GM12878 (cell line): ENCODE data around the gene PLXNA4. TPM values are rescaled to one million over a fixed set of nuclear protein-coding genes. Genes with fewer than 3 reads are reported as not detected.

Source experiments
- ATAC-seq: fragments of 200-7000 bp; cut with Tn5 transposase; 3 replicates; pipeline ENCODE4 v1.9.1; 2020; ENCODE audit warnings: mild to moderate bottlenecking, moderate library complexity
- Bru-seq: library from RNA; stranded (reverse); fragments of 400-500 nt; gene quantifications from one replicate; lab custom pipeline; 2021; lab: Mats Ljungman, UMichigan
- BruChase-seq, 2 experiments: library from RNA; stranded (reverse); fragments of 400-500 nt; gene quantifications; one replicate each; lab custom pipeline; 2021; lab: Mats Ljungman, UMichigan
- BruUV-seq: library from RNA; stranded (reverse); fragments of 400-500 nt; replicated peaks from 2 replicates; lab custom pipeline; 2021; lab: Mats Ljungman, UMichigan
- CTCF ChIA-PET: fragments of 300-600 bp; sonication (Branson Sonifier 250); formaldehyde crosslinking; extraction: SDS; loops from one replicate; lab custom pipeline; 2021; ENCODE audit warnings: inconsistent platforms; lab: Yijun Ruan, JAX
- POLR2A ChIA-PET: fragments of 350-600 bp; formaldehyde crosslinking; extraction: SDS; loops from one replicate; lab custom pipeline; 2021; ENCODE audit warnings: inconsistent platforms; lab: Charles Lee
- RAD21 ChIA-PET: fragments of 300-600 bp; sonication (Branson Sonifier 250); formaldehyde crosslinking; loops from one replicate; lab custom pipeline; 2023; ENCODE audit warnings: antibody characterized with exemption; ENCODE audit not compliant: unreplicated experiment; lab: Charles Lee
- SMC1A ChIA-PET: fragments of 300-600 bp; sonication (Branson Sonifier 250); formaldehyde crosslinking; loops from one replicate; lab custom pipeline; 2023; ENCODE audit not compliant: unreplicated experiment, uncharacterized antibody; lab: Charles Lee
- DNase-seq: peaks from one replicate; pipeline ENCODE4 v3.0.0-alpha.2; 2011; ENCODE audit warnings: low read depth, low spot score
- FAIRE-seq: peaks from 3 replicates; lab custom pipeline; 2011; peaks lifted over from hg19 to GRCh38; lab: Jason Lieb, UNC
- H2AFZ ChIP-seq: 2 replicates; pipeline ENCODE4 v1.6.0; 2011; ENCODE audit warnings: low read depth, low read length, control low read depth; ENCODE audit not compliant: control insufficient read depth
- H3K27ac ChIP-seq: 2 replicates; pipeline ENCODE4 v1.5.1; 2011; ENCODE audit warnings: control low read depth; ENCODE audit not compliant: control insufficient read depth, insufficient read depth
- H3K27me3 ChIP-seq, 2 experiments: replicated peaks in 1 of 2; 2 replicates each; pipeline versions ENCODE4 v1.6.0 to v1.6.1; 2011; ENCODE audit warnings: low read length in 1 of 2; ENCODE audit not compliant: control insufficient read depth in 2 of 2, insufficient read depth in 2 of 2
- H3K36me3 ChIP-seq, 2 experiments: 2 replicates each; pipeline ENCODE4 v1.5.1; 2011; ENCODE audit warnings: low read length in 1 of 2; ENCODE audit not compliant: control insufficient read depth in 2 of 2, insufficient read depth in 2 of 2
- H3K4me1 ChIP-seq: 2 replicates; pipeline ENCODE4 v1.6.1; 2011; ENCODE audit warnings: mild to moderate bottlenecking, low read length, moderate library complexity, mixed read lengths; ENCODE audit not compliant: control insufficient read depth, insufficient read depth
- H3K4me2 ChIP-seq: 2 replicates; pipeline ENCODE4 v1.6.0; 2011; ENCODE audit warnings: control low read depth; ENCODE audit not compliant: control insufficient read depth, insufficient read depth
- H3K4me3 ChIP-seq: fragments of 200-600 bp; sonication (generic); 2 replicates; pipeline ENCODE4 v1.5.1; 2016
- H3K79me2 ChIP-seq: 2 replicates; pipeline ENCODE4 v1.6.0; 2011; ENCODE audit warnings: low read length; ENCODE audit not compliant: control insufficient read depth, insufficient read depth
- H3K9ac ChIP-seq: 2 replicates; pipeline ENCODE4 v1.8.0; 2011; ENCODE audit warnings: low read length, control low read depth, mixed read lengths; ENCODE audit not compliant: control insufficient read depth, insufficient read depth
- H3K9me3 ChIP-seq: replicated peaks from 3 replicates; pipeline ENCODE4 v1.5.1; 2011; ENCODE audit warnings: mild to moderate bottlenecking, low read length; ENCODE audit not compliant: control insufficient read depth, insufficient read depth
- H4K20me1 ChIP-seq: 2 replicates; pipeline ENCODE4 v1.6.0; 2011; ENCODE audit not compliant: control insufficient read depth, insufficient read depth
- FOS ChIP-seq: IDR thresholded peaks from 3 replicates; pipeline ENCODE4 v1.6.1; 2011; ENCODE audit warnings: borderline replicate concordance; ENCODE audit not compliant: insufficient read length; ENCODE audit errors: extremely low read depth
- NFIC ChIP-seq: IDR thresholded peaks from 2 replicates; pipeline ENCODE4 v1.6.1; 2012; ENCODE audit warnings: low read depth, mild to moderate bottlenecking, inconsistent platforms, low read length, moderate library complexity
- SUZ12 ChIP-seq: fragments of 200-600 bp; sonication (generic); IDR thresholded peaks from one replicate; pipeline ENCODE4 v1.6.1; 2018; ENCODE audit warnings: antibody characterized with exemption, mild to moderate bottlenecking; ENCODE audit not compliant: unreplicated experiment
- WGBS: methylation state at CpG from one replicate; pipeline ENCODE4 v1.1.6; 2016; ENCODE audit warnings: low lambda C conversion rate; ENCODE audit not compliant: insufficient replicate concordance, insufficient coverage; ENCODE audit errors: missing lambda C conversion rate; 5-methylcytosine and 5-hydroxymethylcytosine counted together
- in situ Hi-C: fragments of 300-500 bp; cut with MboI; formaldehyde crosslinking; loops from 9 replicates; pipeline ENCODE4 v1.14.3; 2018; ENCODE audit warnings: mixed read lengths
- intact Hi-C: fragments of 100-400 bp; cut with micrococcal nuclease; formaldehyde crosslinking; loops from one replicate; pipeline ENCODE4 v1.14.2; 2022; ENCODE audit not compliant: unreplicated experiment
- long read RNA-seq, 2 experiments: library from polyadenylated mRNA; unstranded; transcript quantifications; one replicate each; pipeline ENCODE4 v2.0.0, GENCODE V29; 2019 to 2020
- polyA minus RNA-seq, 3 experiments: library from RNA; depleted of rRNA, polyadenylated mRNA; stranded (reverse); fragments of >200 nt; gene quantifications; 2 replicates each; pipeline ENCODE4 v1.2.3, GENCODE V29; 2011
- polyA plus RNA-seq, 11 experiments: library from polyadenylated mRNA; depleted of rRNA in 4 of 11; unstranded in 6 of 11; stranded (reverse) in 5 of 11; fragments of >200 nt; fragmentation: Nextera tagmentation in 4 of 11; fragmentation: Illumina TruSeq in 1 of 11; extraction: Ambion mirVana in 4 of 11; extraction: Trizol in 1 of 11; gene quantifications; 1 replicate in 1 of 11; 2 replicates in 10 of 11; pipeline versions ENCODE4 v1.2.1 to v1.2.3, GENCODE V29; 2011 to 2016; ENCODE audit warnings: inconsistent platforms in 2 of 11, missing spikeins in 2 of 11, low read depth in 1 of 11
- total RNA-seq, 4 experiments: library from RNA; depleted of rRNA in 3 of 4; stranded (reverse); fragments of >200 nt in 3 of 4; fragmentation: Illumina TruSeq in 1 of 4; extraction: Trizol in 1 of 4; gene quantifications; 2 replicates each; pipeline versions ENCODE4 v1.2.1 to v1.2.3, GENCODE V29; 2013 to 2021
- TF ChIP-seq, protein P1 (sequence below): IDR thresholded peaks from 2 replicates; pipeline ENCODE4 v1.6.1; 2011; ENCODE audit warnings: low read depth, mild to moderate bottlenecking, low read length, moderate library complexity, borderline replicate concordance; ENCODE audit errors: extremely low read depth

The PLXNA4 gene, protein sequence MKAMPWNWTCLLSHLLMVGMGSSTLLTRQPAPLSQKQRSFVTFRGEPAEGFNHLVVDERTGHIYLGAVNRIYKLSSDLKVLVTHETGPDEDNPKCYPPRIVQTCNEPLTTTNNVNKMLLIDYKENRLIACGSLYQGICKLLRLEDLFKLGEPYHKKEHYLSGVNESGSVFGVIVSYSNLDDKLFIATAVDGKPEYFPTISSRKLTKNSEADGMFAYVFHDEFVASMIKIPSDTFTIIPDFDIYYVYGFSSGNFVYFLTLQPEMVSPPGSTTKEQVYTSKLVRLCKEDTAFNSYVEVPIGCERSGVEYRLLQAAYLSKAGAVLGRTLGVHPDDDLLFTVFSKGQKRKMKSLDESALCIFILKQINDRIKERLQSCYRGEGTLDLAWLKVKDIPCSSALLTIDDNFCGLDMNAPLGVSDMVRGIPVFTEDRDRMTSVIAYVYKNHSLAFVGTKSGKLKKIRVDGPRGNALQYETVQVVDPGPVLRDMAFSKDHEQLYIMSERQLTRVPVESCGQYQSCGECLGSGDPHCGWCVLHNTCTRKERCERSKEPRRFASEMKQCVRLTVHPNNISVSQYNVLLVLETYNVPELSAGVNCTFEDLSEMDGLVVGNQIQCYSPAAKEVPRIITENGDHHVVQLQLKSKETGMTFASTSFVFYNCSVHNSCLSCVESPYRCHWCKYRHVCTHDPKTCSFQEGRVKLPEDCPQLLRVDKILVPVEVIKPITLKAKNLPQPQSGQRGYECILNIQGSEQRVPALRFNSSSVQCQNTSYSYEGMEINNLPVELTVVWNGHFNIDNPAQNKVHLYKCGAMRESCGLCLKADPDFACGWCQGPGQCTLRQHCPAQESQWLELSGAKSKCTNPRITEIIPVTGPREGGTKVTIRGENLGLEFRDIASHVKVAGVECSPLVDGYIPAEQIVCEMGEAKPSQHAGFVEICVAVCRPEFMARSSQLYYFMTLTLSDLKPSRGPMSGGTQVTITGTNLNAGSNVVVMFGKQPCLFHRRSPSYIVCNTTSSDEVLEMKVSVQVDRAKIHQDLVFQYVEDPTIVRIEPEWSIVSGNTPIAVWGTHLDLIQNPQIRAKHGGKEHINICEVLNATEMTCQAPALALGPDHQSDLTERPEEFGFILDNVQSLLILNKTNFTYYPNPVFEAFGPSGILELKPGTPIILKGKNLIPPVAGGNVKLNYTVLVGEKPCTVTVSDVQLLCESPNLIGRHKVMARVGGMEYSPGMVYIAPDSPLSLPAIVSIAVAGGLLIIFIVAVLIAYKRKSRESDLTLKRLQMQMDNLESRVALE (N-terminal part only)
- 0.10 TPM in 2 replicates for total RNA-seq (2013; cell fraction: nucleolus; rRNA removed)
- not detected in 2 replicates for total RNA-seq (2014; rRNA removed)
- total RNA-seq (2014; rRNA removed; fragmentation: Illumina TruSeq; extraction: Trizol), result not detected in 2 replicates
- total RNA-seq (2021), result 0.03 TPM in 1 of 2 replicates, not detected in the other
- polyA plus RNA-seq (2011; ENCODE audit: low read depth), result not detected
- not detected in 2 replicates for polyA plus RNA-seq (2011; rRNA removed)
- 0.03 TPM in 1 of 2 replicates, not detected in the other for polyA plus RNA-seq (2011; cell fraction: cytosol; rRNA removed)
- 0.01 TPM in 2 replicates for polyA plus RNA-seq (2011; cell fraction: nucleus; rRNA removed)
- not detected in 2 replicates for polyA plus RNA-seq (2012)
- polyA plus RNA-seq (2014; fragmentation: Illumina TruSeq; extraction: Trizol), result 0.02 TPM in 1 of 2 replicates, not detected in the other
- not detected for polyA plus RNA-seq (2014; fragmentation: Nextera tagmentation; extraction: Ambion mirVana)
- polyA plus RNA-seq (2014; rRNA removed), result not detected in 2 replicates
- not detected for polyA plus RNA-seq (2016; fragmentation: Nextera tagmentation; extraction: Ambion mirVana)
- not detected in 2 replicates for polyA minus RNA-seq (2011; rRNA and poly(A)+ RNA removed)
- polyA minus RNA-seq (2011; cell fraction: cytosol; rRNA and poly(A)+ RNA removed), result not detected in 2 replicates
- polyA minus RNA-seq (2011; cell fraction: nucleus; rRNA and poly(A)+ RNA removed), result not detected in 2 replicates
- Bru-seq, nascent RNA, result percentile 4 among the genes with signal in this experiment
- percentile 4 among the genes with signal in this experiment for BruChase-seq, experiment 1, labeled RNA remaining after a 6-hour chase
- percentile 4 among the genes with signal in this experiment for BruChase-seq, experiment 2, labeled RNA remaining after a 2-hour chase
- long read RNA-seq, experiment 1, result 0 reads
- long read RNA-seq, experiment 2, partial matches to known transcripts, result 0 of 2 reads
- long read RNA-seq, experiment 2, other reads (novel, unspliced or antisense), result 2 of 2 reads

DNA sequence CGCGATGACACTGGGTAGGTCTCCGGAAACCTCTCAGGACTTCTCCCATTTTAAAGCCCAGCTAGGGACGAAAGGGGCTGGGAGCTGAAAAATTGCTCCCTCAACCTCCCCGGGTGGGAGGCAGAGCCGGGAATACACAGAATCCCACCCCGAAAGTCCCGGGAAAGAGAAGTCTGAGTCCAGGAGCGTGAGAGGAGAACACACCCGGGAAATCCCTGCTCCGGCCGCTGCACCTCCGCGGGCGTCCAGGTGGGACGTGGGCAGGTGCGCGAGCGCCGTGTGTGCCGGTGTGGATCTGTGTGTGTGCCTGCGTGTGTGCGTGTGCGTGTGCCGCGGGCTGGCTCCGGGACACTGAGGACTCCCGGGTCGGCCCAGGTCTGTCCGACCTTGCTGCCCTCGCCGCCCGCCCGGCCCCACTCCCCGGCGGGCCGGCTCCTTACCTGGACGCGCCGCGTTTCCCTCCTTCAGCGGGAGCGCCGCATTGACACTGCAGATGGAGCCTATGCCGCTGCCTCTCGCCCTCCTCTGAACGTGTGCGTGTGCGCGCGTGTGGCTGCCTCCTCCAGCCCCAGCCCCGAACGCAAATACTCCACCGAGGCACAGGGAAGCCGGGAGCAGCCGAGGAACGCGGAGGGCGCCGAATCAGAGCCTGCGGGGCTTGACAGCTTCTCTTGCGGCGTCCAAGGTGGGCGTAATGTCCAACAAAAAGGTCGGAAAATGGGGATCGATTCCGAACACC is at the start of gene PLXNA4:
PLXNA4 (minus strand) TSS at position 489 of the 739 bp plus-strand sequence. CDS start 67,777 bp downstream, outside the sequence.
- FAIRE-seq (no peak), DNase-seq (no peak)
- 9% methylated on average over 53 of the region's 67 CpGs for WGBS
- H3K79me2 ChIP-seq, result no peaks in the 10 kb centered on the region
- H3K9me3 ChIP-seq, result no peaks in the 10 kb centered on the region
- TF ChIP-seq, protein P1, sequence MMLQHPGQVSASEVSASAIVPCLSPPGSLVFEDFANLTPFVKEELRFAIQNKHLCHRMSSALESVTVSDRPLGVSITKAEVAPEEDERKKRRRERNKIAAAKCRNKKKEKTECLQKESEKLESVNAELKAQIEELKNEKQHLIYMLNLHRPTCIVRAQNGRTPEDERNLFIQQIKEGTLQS, result no peak
- no peak for TF ChIP-seq NFIC
- TF ChIP-seq FOS, result no peak
- TF ChIP-seq SUZ12, result peak; percentile 67
- TF ChIP-seq, all 136 proteins: peak for 1
- Histone ChIP-seq H4K20me1 (no peaks in the 10 kb centered on the region), H3K9ac (no peak within 1 kb of the TSS), H3K4me3 (no peak within 1 kb of the TSS), H3K27me3 (peaks cover 18 to 21% of the 10 kb centered on the region in 2 experiments), H2AFZ (no peak within 1 kb of the TSS), H3K36me3 (no peaks in the 10 kb centered on the region), H3K4me2 (no peak within 1 kb of the TSS), H3K27ac (no peak within 1 kb of the TSS), H3K4me1 (no peaks in the 10 kb centered on the region)
- ChIA-PET SMC1A (no interaction called here), POLR2A (no interaction called here), CTCF (no interaction called here), RAD21 (no interaction called here)
- in situ Hi-C loops (no loop called here), intact Hi-C loops (no loop called here)
- no peak for ATAC-seq
- BruUV-seq, result no TSS peak
